Astrocyte (in vitro differentiated cells and primary cell): Measurements from ENCODE around the gene VEGFD. TPM values are rescaled to one million over a fixed set of nuclear protein-coding genes. Genes with fewer than 3 reads are reported as not detected.

Experiments
- DNase-seq: peaks from one replicate; pipeline ENCODE4 v3.0.0-alpha.2; 2010; ENCODE audit warnings: low read depth
- FAIRE-seq: peaks from 2 replicates; lab custom pipeline; 2011; peaks lifted over from hg19 to GRCh38; lab: Jason Lieb, UNC
- H2AFZ ChIP-seq: 2 replicates; pipeline ENCODE4 v1.6.0; 2012; ENCODE audit warnings: low read depth, low read length, inconsistent platforms
- H3K27ac ChIP-seq: 2 replicates; pipeline ENCODE4 v1.5.1; 2011; ENCODE audit warnings: low read depth, low read length, inconsistent platforms
- H3K27me3 ChIP-seq: 2 replicates; pipeline ENCODE4 v1.6.0; 2011; ENCODE audit warnings: low read length, inconsistent platforms; ENCODE audit not compliant: insufficient read depth
- H3K36me3 ChIP-seq: 2 replicates; pipeline ENCODE4 v1.5.1; 2011; ENCODE audit warnings: low read length, inconsistent platforms; ENCODE audit not compliant: insufficient read depth
- H3K4me1 ChIP-seq: 2 replicates; pipeline ENCODE4 v1.5.1; 2011; ENCODE audit warnings: low read length, inconsistent platforms; ENCODE audit not compliant: insufficient read depth
- H3K4me2 ChIP-seq: 2 replicates; pipeline ENCODE4 v1.6.0; 2012; ENCODE audit warnings: low read length, inconsistent platforms
- H3K4me3 ChIP-seq: 2 replicates; pipeline ENCODE4 v1.5.1; 2011; ENCODE audit warnings: low read depth, mild to moderate bottlenecking, low read length, inconsistent platforms; ENCODE audit not compliant: insufficient read depth
- H3K79me2 ChIP-seq: 2 replicates; pipeline ENCODE4 v1.6.0; 2012; ENCODE audit warnings: mild to moderate bottlenecking, low read length, inconsistent platforms; ENCODE audit not compliant: insufficient read depth
- H3K9ac ChIP-seq: 2 replicates; pipeline ENCODE4 v1.6.0; 2012; ENCODE audit warnings: mild to moderate bottlenecking, low read length, inconsistent platforms
- H3K9me3 ChIP-seq: 2 replicates; pipeline ENCODE4 v1.5.1; 2012; ENCODE audit warnings: low read depth, mild to moderate bottlenecking, low read length, inconsistent platforms; ENCODE audit not compliant: insufficient read depth
- H4K20me1 ChIP-seq: 2 replicates; pipeline ENCODE4 v1.6.0; 2012; ENCODE audit warnings: low read length, inconsistent platforms; ENCODE audit not compliant: insufficient read depth
- H3K27ac Mint-ChIP-seq: one replicate; pipeline ENCODE4 v1.8.0; 2021; ENCODE audit warnings: mild to moderate bottlenecking, mixed read lengths; ENCODE audit not compliant: unreplicated experiment
- H3K27me3 Mint-ChIP-seq: one replicate; pipeline ENCODE4 v1.8.0; 2021; ENCODE audit warnings: low read depth, mixed read lengths; ENCODE audit not compliant: unreplicated experiment
- H3K36me3 Mint-ChIP-seq: one replicate; pipeline ENCODE4 v1.8.0; 2021; ENCODE audit warnings: low read depth, mixed read lengths; ENCODE audit not compliant: unreplicated experiment
- H3K4me1 Mint-ChIP-seq: one replicate; pipeline ENCODE4 v1.8.0; 2021; ENCODE audit warnings: low read depth, mixed read lengths; ENCODE audit not compliant: unreplicated experiment
- H3K4me3 Mint-ChIP-seq: one replicate; pipeline ENCODE4 v1.8.0; 2021; ENCODE audit warnings: mild to moderate bottlenecking, moderate library complexity, mixed read lengths; ENCODE audit not compliant: unreplicated experiment
- H3K9me3 Mint-ChIP-seq: one replicate; pipeline ENCODE4 v1.8.0; 2021; ENCODE audit warnings: mild to moderate bottlenecking, mixed read lengths; ENCODE audit not compliant: unreplicated experiment
- EZH2 ChIP-seq: IDR thresholded peaks from 2 replicates; pipeline ENCODE4 v1.6.1; 2012; ENCODE audit warnings: mild to moderate bottlenecking, low read length, inconsistent platforms; ENCODE audit not compliant: insufficient read depth
- total RNA-seq: library from RNA; stranded (reverse); gene quantifications from 2 replicates; pipeline ENCODE4 v1.2.1, GENCODE V29; 2021
- TF ChIP-seq, protein P1 (sequence below): IDR thresholded peaks from 2 replicates; pipeline ENCODE4 v1.5.1; 2011; ENCODE audit warnings: low read depth, mild to moderate bottlenecking, inconsistent platforms, low read length, moderate library complexity; ENCODE audit not compliant: insufficient read depth

The VEGFD gene
- total RNA-seq, 1 donor from 2014 or later = not detected

DNA sequence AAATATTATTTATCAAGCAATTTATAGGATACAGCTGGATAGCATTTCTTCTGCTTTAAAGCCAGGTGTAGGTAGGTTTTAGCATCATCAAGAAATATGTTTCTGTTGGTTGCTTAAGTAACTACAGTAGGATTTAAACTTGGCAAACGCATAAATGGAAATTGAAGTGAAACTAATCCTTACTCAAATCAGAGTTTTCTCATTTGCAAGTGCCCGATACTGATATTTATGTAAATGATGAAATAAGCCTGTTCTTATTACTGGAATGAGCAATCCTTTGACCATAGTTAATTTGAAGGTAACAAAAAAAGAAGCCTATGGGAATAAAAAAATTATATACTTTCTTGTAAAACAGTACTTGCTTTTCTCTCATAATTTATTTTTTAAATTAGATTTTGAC, 25.7 kb downstream of the VEGFD start:
- no peak for DNase-seq
- no peak overlapping the region for H3K27ac ChIP-seq
- Mint-ChIP-seq H3K9me3 (no peaks in the 10 kb centered on the region), H3K4me3 (no peak overlapping the region), H3K27ac (no peak overlapping the region), H3K27me3 (peaks cover 2% of the 10 kb centered on the region), H3K36me3 (no peaks in the 10 kb centered on the region), H3K4me1 (no peaks in the 10 kb centered on the region)
- H3K9me3 ChIP-seq = no peaks in the 10 kb centered on the region
- no peak overlapping the region for H2AFZ ChIP-seq
- H3K4me1 ChIP-seq = no peaks in the 10 kb centered on the region
- no peak for TF ChIP-seq EZH2
- TF ChIP-seq, protein P1, sequence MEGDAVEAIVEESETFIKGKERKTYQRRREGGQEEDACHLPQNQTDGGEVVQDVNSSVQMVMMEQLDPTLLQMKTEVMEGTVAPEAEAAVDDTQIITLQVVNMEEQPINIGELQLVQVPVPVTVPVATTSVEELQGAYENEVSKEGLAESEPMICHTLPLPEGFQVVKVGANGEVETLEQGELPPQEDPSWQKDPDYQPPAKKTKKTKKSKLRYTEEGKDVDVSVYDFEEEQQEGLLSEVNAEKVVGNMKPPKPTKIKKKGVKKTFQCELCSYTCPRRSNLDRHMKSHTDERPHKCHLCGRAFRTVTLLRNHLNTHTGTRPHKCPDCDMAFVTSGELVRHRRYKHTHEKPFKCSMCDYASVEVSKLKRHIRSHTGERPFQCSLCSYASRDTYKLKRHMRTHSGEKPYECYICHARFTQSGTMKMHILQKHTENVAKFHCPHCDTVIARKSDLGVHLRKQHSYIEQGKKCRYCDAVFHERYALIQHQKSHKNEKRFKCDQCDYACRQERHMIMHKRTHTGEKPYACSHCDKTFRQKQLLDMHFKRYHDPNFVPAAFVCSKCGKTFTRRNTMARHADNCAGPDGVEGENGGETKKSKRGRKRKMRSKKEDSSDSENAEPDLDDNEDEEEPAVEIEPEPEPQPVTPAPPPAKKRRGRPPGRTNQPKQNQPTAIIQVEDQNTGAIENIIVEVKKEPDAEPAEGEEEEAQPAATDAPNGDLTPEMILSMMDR = no peak
- H3K4me2 ChIP-seq = no peak overlapping the region
- no peak overlapping the region for H3K9ac ChIP-seq
- no peak overlapping the region for H3K4me3 ChIP-seq
- H3K27me3 ChIP-seq = no peaks in the 10 kb centered on the region
- no peaks in the 10 kb centered on the region for H4K20me1 ChIP-seq
- H3K36me3 ChIP-seq = no peaks in the 10 kb centered on the region
- FAIRE-seq = no peak
- H3K79me2 ChIP-seq = no peaks in the 10 kb centered on the region

DNA sequence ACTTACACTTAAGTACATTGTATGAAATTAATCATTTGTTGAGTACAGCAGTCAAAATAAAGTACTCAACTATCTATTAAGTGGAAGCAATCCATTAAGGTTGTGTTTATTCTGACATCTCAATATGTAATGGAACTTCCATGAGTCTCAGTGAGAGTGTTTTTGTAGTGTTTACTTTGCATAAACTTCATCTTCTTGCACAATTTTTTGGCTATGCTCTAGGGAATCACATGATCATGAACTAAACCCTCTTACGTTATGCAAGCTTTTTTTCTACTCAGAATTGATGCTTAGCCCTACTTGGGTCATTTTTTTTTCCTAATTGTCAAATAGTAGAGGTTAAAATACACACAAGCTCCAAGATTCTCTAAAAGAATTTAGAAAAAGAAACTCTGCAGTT, 27.8 kb downstream of the VEGFD start:
- peaks cover 2% of the 10 kb centered on the region for H3K27me3 Mint-ChIP-seq

More for the DNA sequence above, 27.8 kb downstream of the VEGFD start:
- H3K9me3 Mint-ChIP-seq = no peaks in the 10 kb centered on the region
- no peak for DNase-seq
- H3K4me3 Mint-ChIP-seq = no peak overlapping the region
- no peaks in the 10 kb centered on the region for H3K36me3 Mint-ChIP-seq
- H3K4me1 ChIP-seq = no peaks in the 10 kb centered on the region
- H3K27ac ChIP-seq = no peak overlapping the region
- no peaks in the 10 kb centered on the region for H4K20me1 ChIP-seq
- no peak overlapping the region for H2AFZ ChIP-seq
- no peaks in the 10 kb centered on the region for H3K36me3 ChIP-seq
- H3K4me1 Mint-ChIP-seq = no peaks in the 10 kb centered on the region
- no peaks in the 10 kb centered on the region for H3K79me2 ChIP-seq
- no peak for FAIRE-seq
- H3K9ac ChIP-seq = no peak overlapping the region
- H3K9me3 ChIP-seq = no peaks in the 10 kb centered on the region
- H3K4me3 ChIP-seq = no peak overlapping the region
- no peaks in the 10 kb centered on the region for H3K27me3 ChIP-seq
- H3K4me2 ChIP-seq = no peak overlapping the region
- TF ChIP-seq, protein P1 = no peak
- TF ChIP-seq EZH2 = no peak
- H3K27ac Mint-ChIP-seq = no peak overlapping the region
